ENCODE results near the gene MRGPRD.

MRGPRD gene

GRCh38 chr11:68968306-68969250 is 12.2 kb downstream of the MRGPRD start:
- no peak for DNase-seq

GRCh38 chr11:68966894-68967780 is 13.6 kb downstream of the MRGPRD start:
- DNase-seq, result no peak

DNA sequence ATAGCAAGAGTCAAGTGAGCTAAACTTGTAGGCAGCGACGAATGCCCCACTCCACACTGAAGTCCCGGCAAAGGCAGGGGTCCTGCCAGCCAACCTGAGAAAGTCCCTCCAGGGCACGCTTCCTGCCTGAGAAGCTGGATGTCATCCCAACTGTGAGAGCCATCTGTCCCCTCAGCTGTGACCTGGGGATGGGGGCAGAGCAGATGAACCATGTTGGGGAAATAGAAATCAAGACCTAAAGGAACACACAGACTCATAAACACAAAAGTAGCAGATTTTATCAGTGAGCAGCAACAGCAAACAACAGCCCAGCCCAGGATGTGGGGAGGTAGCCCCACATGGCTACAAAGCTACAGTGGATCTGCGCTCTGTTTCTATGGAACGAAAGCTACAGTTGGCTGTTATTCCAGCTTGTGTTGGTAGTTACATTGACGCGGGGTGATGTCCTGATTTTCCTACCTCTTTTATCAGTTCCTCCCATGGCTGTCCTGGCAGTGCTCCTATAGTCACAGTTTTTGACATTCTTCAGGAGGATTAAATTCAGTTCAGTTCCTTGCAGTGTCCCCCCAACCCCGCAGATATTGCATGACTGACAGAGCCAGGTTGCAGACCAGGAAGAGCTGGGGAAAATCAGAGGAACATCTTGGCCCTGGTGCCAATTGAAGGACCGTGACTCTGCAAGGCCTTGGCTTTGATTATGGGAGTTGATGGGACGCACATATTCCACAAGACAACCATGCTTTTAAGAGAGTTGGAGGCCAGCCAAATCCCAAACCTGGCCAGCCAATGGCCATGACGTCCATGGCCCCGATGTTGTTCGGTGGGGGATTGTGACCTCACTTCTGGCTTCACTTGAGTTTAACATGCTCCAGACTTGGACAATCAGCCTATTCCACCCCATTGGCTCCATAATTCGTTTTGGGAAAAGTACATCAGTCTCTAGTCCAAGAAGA is 14.6 kb downstream of the MRGPRD start:
- peak; percentile 8 to 15 for DNase-seq

DNA sequence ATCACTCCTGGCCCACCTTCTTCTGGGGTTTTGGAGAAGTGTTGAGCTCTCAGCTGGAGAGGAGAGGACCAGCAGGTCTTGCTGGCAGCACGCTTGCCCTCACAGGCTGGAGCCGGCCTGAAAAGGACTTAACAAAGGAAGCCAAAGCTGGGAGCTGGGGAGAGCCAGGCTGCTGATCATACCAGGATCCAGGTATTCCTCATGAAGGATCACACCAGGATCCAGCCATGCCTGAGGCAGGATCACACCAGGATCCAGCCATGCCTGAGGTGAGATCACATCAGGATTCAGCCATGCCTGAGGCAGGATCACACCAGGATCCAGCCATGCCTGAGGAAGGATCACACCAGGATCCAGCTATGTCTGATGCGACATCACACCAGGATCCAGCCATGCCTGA is 17.0 kb downstream of the MRGPRD start:
- DNase-seq, result no peak

GRCh38 chr11:68962527-68963250 is 18.1 kb downstream of the MRGPRD start:
- DNase-seq, result no peak

- no peak for DNase-seq
These were observed 19.5 kb downstream of the MRGPRD start for GRCh38 chr11:68961245-68961644.

DNA sequence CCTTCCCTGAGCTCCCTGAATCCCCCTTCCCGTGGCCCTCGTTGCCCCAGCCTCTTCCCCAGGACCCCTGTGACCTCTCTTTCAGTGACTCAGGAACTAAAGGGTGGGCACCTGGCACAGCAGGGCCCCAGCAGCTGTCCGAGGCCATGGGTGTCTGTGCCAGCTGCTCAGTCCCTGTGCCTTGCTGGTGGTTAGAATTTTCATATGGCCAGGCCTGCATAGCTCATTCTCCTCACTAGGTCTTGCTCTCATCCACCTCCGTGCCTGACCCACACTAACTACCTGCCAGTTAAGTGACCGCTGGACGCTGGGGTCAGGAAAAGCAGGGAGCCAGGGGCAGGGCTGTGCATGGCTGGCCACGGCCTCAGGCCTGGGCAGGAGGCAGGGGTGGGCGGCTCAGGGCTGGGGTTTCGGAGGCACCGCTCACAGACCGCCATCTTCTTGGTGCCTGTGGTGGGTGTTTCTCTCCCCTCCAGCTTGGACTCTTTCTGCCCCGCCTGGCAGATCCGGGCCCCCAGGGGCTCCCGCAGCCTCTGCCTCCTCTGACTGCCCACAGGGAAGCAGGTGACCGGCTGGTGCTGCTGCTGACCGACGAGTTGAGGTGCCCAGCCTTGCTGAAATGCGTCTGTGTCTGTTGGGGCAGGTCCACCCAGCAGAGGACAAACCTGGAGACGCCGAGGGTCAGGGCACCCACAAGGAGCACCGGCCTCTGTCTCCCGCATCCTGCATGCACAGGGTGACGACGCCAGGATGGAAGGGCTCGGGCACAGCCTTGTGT is 20.3 kb downstream of the MRGPRD start:
- DNase-seq, result peak in 1 of 2 experiments; percentile 78

DNA sequence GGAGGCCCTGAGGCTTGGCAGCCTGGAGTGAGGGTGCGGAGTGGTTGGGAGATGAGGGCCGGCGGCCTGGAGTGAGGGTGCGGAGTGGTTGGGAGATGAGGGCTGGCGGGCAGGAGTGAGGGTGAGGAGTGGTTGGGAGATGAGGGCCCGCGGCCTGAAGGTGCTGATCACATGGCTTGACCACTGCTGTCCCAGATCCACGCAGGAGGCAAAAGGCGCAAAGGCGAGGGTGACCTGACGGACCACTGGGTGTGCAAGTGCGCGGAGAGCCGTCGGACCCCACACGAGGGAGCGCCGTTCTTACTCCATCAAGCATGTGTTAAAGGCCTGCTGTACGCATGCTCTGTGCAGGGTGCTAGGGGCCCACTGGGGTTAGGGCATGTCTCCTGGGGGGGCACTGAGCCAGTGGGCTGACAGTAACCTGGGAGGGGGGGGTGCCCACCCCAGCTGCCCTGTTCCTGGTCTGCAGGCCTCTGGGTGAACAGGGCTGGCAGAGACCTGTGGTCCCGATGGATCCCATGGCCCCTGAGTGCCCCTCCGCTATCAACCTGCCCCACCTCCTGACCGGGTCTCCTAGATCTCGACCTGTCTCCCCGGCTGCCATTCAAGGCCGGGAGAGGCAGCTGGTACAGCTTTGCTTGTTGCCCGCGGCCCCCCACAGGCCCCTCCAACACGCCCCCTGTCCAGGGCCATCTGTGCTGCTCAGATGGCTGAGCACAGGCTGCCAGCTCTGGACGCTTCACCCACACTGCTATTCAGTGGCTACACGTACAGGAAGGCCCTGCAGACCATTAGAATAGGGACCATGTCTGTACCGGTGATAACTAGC is 21.1 kb downstream of the MRGPRD start:
- DNase-seq, result peak; percentile 72 to 88

DNA sequence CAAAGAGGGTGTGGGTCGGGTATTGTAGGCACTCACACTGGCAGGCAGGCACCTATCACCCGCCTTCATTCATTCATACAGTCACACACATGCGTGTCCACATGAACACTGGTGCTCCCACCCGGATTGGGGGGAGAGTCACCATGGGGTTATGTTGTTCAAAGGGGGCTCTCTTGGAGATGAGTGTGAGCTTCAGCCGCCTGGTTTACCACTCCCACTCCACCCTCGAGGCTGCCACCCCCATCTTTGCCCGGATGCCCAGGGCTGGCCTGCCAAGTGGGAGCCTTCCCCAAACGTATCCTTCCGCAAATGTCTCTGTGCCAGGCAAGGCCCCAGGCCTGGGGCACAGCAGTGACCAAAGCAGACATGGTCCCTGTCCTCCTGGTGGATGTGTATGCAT is 22.6 kb downstream of the MRGPRD start:
- DNase-seq, result no peak

GRCh38 chr11:68956547-68957254 is 24.1 kb downstream of the MRGPRD start:
- DNase-seq, result peak in 1 of 2 experiments; percentile 14

GRCh38 chr11:68956142-68956541 is 24.6 kb downstream of the MRGPRD start:
- peak in 1 of 2 experiments; percentile 5 for DNase-seq

- DNase-seq, result no peak
These were observed 25.2 kb downstream of the MRGPRD start for GRCh38 chr11:68955607-68955958.

GRCh38 chr11:68954836-68955606 is 25.8 kb downstream of the MRGPRD start:
- DNase-seq, result no peak

- DNase-seq, result no peak
These were observed 30.0 kb downstream of the MRGPRD start for GRCh38 chr11:68950762-68951161.

DNA sequence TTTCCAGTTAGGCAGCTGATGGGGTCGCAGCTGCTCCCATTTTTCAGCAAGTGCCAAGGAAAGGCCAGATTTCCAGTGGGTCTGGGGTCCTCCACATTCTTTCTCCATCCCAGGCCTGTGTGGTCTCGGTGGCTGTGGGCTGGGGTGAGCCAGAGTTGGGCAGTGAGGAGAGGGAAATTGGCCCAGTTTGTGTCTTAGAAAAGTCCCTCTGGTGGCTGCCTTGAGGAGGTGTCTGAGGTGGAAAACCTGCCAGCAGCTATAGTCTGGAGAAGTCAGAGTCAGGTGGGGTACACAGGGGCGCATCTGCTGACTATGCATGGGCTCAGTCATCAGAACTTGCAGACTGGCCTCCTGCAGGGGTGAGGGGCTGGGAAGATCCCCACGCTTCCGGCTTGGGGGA is 30.5 kb downstream of the MRGPRD start:
- DNase-seq, result peak in 1 of 2 experiments; percentile 19

- DNase-seq, result no peak
These were observed 31.9 kb downstream of the MRGPRD start for GRCh38 chr11:68948935-68949334.

DNA sequence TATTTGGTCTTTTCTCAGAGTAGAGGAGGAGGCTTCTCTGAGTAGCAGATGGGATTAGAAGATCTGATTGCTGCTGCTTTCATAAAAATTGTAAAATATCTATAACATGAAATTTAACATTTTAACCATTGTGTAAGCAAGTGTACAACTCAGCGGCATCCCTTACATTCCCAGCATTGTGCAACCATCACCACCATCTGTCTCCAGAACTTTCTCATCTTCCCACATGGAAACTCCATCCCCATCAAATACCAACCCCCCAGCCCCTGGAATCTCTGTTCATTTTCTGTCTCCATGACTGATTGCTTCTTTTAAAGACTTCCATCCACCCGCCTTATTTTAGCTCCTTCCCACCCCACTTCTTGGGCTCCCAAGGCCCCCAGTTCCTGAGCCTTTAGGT is 32.3 kb downstream of the MRGPRD start:
- no peak for DNase-seq

DNA sequence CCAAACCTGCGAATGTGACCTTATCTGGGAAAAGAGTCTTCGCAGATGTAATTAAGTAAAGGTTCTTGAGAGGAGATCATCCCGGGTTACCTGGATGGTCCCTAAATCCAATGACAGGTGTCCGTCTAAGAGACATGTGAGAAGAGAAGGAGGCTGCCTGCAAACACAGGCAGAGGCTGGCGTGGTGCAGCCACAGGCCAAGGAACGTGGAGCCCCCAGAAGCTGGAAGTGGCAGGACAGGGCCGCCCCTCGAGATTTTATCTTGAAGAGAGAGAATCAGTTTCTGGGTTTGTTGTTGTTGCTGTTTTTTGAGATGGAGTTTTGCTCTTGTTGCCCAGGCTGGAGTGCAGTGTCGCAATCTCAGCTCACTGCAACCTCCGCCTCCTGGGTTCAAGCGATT is 33.6 kb downstream of the MRGPRD start:
- no peak for DNase-seq

Data from NCI-H524 (cell line).